ENCODE data around the gene POU2AF1. TPM values are rescaled to one million over a fixed set of nuclear protein-coding genes. Genes with fewer than 3 reads are reported as not detected.

The POU2AF1 gene
- total and polyA plus RNA-seq, 4 donors, result 0.21 to 2.0 (median 0.83) TPM

- Histone ChIP-seq H3K4me1 (ENCODE audit: control insufficient read depth in 4 of 4, insufficient read depth in 4 of 4, low read length in 3 of 4) (peaks cover 8 to 35% (median 14%) of the 10 kb centered on the region in 4 donors), H3K4me3 (ENCODE audit: low read depth in 1 of 3, low read length in 3 of 3) (no peak overlapping the region), H3K9me3 (ENCODE audit: control insufficient read depth in 4 of 4, low read length in 3 of 4) (no peaks in the 10 kb centered on the region), H3K27me3 (ENCODE audit: control insufficient read depth in 4 of 4, insufficient read depth in 4 of 4, low read length in 3 of 4) (no peaks in the 10 kb centered on the region), H3K36me3 (ENCODE audit: control insufficient read depth in 4 of 4, insufficient read depth in 3 of 4, low read depth in 1 of 4, low read length in 3 of 4) (no peaks in the 10 kb centered on the region), H3K9ac (ENCODE audit: low read depth in 1 of 2, low read length in 2 of 2) (no peak overlapping the region), H3K27ac (ENCODE audit: low read depth in 1 of 2, low read length in 2 of 2) (peak overlapping the region; percentile 78 to 91)
- 35% methylated on average over 6 of the region's 6 CpGs for WGBS
- peak; percentile 55 for DNase-seq (ENCODE audit: low spot score)
- TF ChIP-seq CTCF (IDR thresholded peaks at IDR 0.05; ENCODE audit: low read depth, low read length, missing input control) (no peak), EGR1 (IDR thresholded peaks at IDR 0.05; ENCODE audit: low read depth in 2 of 2) (peak; percentile 64 to 92), YY1 (IDR thresholded peaks at IDR 0.05) (peak; percentile 85), RXRA (IDR thresholded peaks at IDR 0.05) (peak; percentile 89 to 94), RAD21 (IDR thresholded peaks at IDR 0.05) (peak; percentile 61 to 69), ZBTB33 (IDR thresholded peaks at IDR 0.05) (peak; percentile 90), HNF4G (IDR thresholded peaks at IDR 0.05) (peak; percentile 96), MAX (IDR thresholded peaks at IDR 0.05) (peak; percentile 100), FOXA1 (IDR thresholded peaks at IDR 0.05) (peak; percentile 64), HNF4A (conservative IDR thresholded peaks at IDR 0.05) (peak; percentile 95), REST (IDR thresholded peaks at IDR 0.05) (peak; percentile 61), ATF3 (IDR thresholded peaks at IDR 0.05) (peak; percentile 81), FOXA2 (IDR thresholded peaks at IDR 0.05) (peak; percentile 88), JUND (IDR thresholded peaks at IDR 0.05) (peak; percentile 58 to 79), TAF1 (conservative IDR thresholded peaks at IDR 0.05) (peak; percentile 77), SP1 (IDR thresholded peaks at IDR 0.05) (peak; percentile 99), GABPA (IDR thresholded peaks at IDR 0.05 in 1 of 2, conservative IDR thresholded peaks at IDR 0.05 in 1 of 2) (peak; percentile 24 to 68), NR2F2 (IDR thresholded peaks at IDR 0.05) (peak; percentile 70)
These were observed 18.7 kb downstream of the POU2AF1 start for GRCh38 chr11:111360150-111361043.

All from liver (tissue), 9 donors.